Stimulated activated CD4-positive, alpha-beta T cell treated with anti-CD3 and anti-CD28 coated beads, Interleukin-2, amount 100 ng/mL, for 4 hours (primary cell): ENCODE measurements around the gene PCDHGA5.
"Not testable (repeated sequence)": the region's sequence is repeated elsewhere in the genome, so short reads cannot be mapped to it uniquely, and the experiment has no call there.

Source experiments
- DNase-seq: peaks from one replicate; pipeline ENCODE4 v3.0.0-alpha.2; 2020; ENCODE audit warnings: low read depth

Gene PCDHGA5

DNA sequence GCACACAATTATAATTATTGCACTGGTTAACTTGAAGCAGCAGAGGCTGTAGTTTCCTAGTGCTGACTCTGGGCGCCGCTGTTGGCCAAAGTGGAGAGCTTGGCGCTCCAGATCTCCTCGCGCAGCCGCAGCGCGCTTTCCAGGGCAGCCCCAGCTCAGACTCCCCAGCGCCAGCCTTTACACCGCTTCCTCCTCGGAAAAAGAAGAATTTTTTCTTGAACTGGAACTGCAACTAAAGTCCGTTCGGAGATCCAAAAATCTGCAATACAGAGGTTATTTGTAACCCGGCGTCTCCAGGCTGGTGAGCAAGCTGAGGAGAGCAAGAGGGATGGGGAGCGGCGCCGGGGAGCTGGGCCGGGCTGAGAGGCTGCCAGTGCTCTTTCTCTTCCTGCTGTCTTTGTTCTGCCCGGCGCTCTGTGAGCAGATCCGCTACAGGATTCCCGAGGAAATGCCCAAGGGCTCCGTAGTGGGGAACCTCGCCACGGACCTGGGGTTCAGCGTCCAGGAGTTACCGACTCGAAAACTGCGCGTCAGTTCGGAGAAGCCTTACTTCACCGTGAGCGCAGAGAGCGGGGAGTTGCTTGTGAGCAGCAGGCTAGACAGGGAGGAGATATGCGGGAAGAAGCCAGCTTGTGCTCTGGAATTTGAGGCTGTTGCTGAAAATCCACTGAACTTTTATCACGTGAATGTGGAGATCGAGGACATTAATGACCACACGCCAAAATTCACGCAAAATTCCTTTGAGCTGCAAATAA lies 23.8 kb downstream of the PCDHGA5 start, which contains the start of gene PCDHGB4:
TSS of gene PCDHGB4 (plus strand) at position 142 of the 755 bp plus-strand sequence. CDS start at position 329, 187 bp downstream.
- DNase-seq: not testable (repeated sequence)

DNA sequence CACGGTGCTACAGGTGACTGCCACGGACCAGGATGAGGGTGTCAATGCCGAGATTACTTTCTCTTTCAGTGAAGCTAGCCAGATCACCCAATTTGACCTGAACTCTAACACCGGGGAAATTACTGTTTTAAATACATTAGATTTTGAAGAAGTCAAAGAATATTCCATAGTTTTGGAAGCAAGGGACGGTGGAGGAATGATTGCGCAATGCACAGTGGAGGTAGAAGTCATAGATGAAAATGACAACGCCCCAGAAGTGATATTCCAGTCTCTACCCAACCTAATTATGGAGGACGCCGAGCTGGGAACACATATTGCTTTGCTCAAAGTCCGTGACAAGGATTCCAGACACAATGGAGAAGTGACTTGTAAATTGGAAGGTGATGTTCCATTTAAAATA lies 24.7 kb downstream of the PCDHGA5 start:
- DNase-seq: no peak

DNA sequence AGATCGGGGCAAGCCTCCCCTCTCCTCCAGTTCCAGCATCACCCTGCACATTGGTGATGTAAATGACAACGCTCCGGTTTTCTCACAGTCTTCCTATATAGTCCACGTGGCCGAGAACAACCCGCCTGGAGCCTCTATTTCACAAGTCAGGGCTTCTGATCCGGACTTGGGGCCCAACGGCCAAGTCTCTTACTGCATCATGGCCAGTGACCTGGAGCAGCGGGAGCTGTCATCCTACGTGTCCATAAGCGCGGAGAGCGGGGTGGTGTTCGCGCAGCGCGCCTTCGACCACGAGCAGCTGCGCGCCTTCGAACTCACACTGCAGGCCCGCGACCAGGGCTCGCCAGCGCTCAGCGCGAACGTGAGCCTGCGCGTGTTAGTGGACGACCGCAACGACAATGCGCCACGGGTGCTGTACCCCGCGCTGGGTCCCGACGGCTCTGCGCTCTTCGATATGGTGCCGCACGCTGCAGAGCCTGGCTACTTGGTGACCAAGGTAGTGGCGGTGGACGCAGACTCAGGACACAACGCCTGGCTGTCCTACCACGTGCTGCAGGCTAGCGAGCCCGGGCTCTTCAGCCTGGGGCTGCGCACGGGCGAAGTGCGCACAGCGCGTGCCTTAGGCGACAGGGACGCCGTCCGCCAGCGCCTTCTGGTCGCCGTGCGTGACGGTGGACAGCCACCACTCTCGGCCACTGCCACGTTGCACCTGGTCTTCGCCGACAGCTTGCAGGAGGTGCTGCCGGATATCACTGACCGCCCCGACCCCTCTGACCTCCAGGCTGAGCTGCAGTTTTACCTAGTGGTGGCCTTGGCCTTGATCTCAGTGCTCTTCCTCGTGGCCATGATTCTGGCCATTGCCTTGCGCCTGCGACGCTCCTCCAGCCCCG lies 25.4 kb downstream of the PCDHGA5 start:
- no peak for DNase-seq

DNA sequence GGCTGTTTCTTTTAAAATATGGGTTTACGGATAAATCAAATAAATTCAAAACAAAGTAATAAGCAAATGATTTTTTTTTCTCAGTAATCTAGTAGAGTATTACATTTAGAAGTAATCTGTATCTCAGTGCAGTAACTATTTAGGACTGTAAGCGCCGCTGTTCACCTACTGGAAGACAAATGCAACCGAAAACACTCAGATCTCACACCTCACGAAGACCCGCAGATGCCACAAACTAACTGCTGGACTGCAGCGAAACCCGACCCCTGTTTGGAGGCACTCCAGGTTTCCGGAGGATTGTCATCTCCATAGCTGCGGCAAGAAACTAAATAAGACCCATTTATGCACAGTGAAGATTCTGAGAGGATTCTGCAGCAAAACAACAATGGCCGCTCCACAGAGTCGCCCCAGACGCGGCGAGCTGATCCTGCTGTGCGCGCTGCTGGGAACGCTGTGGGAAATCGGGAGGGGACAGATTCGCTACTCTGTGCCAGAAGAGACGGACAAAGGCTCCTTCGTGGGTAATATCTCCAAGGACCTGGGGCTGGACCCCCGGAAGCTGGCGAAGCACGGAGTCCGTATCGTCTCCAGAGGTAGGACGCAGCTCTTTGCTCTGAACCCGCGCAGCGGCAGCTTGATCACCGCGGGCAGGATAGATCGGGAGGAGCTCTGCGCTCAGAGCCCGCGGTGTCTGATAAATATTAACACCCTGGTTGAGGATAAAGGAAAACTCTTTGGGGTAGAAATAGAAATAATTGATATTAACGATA lies 28.7 kb downstream of the PCDHGA5 start, which contains the start of gene PCDHGA8:
TSS of gene PCDHGA8 (plus strand) at position 205 of the 770 bp plus-strand sequence. CDS start at position 386, 181 bp downstream.
- DNase-seq: no peak

DNA sequence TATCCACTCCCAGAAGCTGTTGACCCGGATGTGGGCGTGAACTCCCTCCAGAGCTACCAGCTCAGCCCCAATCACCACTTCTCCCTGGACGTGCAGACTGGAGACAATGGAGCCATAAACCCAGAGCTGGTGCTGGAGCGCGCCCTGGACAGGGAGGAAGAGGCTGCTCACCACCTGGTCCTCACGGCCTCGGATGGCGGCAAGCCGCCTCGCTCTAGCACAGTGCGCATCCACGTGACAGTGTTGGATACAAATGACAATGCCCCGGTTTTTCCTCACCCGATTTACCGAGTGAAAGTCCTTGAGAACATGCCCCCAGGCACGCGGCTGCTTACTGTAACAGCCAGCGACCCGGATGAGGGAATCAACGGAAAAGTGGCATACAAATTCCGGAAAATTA lies 29.3 kb downstream of the PCDHGA5 start:
- no peak for DNase-seq

DNA sequence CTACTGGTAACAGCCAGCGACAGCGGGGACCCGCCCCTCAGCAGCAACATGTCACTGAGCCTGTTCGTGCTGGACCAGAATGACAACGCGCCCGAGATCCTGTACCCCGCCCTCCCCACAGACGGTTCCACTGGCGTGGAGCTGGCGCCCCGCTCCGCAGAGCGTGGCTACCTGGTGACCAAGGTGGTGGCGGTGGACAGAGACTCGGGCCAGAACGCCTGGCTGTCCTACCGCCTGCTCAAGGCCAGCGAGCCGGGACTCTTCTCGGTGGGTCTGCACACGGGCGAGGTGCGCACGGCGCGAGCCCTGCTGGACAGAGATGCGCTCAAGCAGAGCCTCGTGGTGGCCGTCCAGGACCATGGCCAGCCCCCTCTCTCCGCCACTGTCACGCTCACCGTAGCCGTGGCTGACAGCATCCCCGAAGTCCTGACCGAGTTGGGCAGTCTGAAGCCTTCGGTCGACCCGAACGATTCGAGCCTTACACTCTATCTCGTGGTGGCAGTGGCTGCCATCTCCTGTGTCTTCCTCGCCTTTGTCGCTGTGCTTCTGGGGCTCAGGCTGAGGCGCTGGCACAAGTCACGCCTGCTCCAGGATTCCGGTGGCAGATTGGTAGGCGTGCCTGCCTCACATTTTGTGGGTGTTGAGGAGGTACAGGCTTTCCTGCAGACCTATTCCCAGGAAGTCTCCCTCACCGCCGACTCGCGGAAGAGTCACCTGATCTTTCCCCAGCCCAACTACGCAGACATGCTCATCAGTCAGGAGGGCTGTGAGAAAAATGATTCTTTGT lies 30.6 kb downstream of the PCDHGA5 start:
- DNase-seq: not testable (repeated sequence)

DNA sequence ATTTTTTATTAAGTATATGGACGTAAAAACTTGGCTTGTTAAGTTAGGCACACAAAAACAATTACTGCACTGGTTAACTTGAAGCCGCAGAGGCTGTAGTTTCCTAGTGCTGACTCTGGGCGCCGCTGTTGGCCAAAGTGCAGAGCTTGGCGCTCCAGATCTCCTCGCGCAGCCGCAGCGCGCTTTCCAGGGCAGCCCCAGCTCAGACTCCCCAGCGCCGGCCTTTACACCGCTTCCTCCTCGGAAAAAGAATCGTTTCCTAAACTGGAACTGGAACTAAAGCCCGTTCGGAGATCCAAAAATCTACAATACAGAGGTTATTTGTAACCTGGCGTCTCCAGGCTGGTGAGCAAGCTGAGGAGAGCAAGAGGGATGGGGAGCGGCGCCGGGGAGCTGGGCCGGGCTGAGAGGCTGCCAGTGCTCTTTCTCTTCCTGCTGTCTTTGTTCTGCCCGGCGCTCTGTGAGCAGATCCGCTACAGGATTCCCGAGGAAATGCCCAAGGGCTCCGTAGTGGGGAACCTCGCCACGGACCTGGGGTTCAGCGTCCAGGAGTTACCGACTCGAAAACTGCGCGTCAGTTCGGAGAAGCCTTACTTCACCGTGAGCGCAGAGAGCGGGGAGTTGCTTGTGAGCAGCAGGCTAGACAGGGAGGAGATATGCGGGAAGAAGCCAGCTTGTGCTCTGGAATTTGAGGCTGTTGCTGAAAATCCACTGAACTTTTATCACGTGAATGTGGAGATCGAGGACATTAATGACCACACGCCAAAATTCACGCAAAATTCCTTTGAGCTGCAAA lies 34.0 kb downstream of the PCDHGA5 start, which contains the start of gene PCDHGB5:
TSS of gene PCDHGB5 (plus strand) at position 192 of the 796 bp plus-strand sequence. CDS start at position 373, 181 bp downstream.
- not testable (repeated sequence) for DNase-seq

DNA sequence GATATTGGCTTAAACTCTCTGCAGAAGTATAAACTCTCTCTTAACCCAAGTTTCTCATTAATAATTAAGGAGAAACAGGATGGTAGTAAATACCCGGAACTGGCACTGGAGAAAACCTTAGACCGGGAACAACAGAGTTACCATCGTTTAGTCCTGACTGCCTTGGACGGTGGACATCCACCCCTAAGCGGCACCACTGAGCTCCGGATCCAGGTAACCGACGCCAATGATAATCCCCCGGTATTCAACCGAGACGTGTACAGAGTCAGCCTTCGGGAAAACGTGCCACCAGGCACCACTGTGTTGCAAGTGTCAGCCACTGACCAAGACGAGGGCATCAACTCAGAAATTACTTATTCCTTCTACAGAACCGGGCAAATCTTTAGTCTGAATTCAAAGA lies 34.6 kb downstream of the PCDHGA5 start:
- no peak for DNase-seq

DNA sequence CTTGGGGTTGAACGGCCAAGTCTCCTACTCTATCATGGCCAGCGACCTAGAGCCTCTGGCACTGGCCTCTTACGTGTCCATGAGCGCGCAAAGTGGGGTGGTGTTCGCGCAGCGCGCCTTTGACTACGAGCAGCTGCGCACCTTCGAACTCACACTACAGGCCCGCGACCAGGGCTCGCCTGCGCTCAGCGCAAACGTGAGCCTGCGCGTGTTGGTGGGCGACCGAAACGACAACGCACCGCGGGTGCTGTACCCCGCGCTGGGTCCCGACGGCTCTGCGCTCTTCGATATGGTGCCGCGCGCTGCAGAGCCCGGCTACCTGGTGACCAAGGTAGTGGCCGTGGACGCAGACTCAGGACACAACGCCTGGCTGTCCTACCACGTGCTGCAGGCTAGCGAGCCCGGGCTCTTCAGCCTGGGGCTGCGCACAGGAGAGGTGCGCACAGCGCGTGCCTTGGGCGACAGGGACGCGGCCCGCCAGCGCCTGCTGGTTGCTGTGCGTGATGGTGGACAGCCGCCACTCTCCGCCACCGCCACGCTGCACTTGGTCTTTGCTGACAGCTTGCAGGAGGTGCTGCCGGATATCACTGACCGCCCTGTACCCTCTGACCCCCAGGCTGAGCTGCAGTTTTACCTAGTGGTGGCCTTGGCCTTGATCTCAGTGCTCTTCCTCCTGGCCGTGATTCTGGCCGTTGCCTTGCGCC lies 35.7 kb downstream of the PCDHGA5 start:
- DNase-seq: no peak

DNA sequence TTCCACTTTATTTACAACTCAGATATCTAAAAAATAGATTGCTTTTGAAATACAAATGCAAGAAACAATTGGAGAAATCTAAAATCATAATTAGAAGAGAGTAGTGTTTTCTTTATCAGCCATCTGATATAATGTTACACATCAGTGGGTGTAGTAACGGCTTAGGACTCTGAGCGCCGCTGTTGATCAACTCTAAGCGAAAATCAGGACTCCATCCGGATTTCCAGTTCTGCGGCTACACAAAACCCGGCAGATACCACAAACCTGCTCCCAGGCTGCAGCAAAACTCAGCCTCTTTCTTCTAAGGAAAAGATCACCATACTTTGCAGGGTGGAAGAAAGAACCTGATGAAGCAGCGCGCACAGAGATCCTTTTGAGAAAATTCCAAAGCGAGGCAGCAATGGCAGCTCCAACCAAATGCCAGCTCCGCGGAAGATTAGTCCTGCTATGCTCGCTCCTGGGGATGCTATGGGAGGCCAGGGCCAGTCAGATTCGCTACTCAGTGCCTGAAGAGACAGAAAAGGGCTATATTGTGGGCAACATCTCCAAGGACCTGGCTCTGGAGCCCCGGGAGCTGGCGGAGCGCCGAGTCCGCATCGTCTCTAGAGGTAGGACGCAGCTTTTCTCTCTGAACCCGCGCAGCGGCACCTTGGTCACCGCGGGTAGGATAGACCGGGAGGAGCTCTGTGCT lies 38.7 kb downstream of the PCDHGA5 start, which contains the start of gene PCDHGA9:
TSS of gene PCDHGA9 (plus strand) at position 226 of the 691 bp plus-strand sequence. CDS start at position 401, 175 bp downstream.
- DNase-seq: no peak

DNA sequence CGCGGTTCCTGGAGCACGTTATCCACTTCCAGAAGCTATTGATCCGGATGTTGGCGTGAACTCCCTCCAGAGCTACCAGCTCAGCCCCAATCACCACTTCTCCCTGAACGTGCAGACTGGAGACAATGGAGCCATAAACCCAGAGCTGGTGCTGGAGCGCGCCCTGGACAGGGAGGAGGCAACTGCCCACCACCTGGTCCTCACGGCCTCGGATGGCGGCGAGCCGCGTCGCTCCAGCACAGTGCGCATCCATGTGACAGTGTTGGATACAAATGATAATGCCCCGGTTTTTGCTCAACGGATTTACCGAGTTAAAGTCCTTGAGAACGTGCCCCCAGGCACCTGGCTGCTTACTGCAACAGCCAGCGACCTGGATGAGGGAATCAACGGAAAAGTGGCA lies 39.4 kb downstream of the PCDHGA5 start:
- DNase-seq: no peak

DNA sequence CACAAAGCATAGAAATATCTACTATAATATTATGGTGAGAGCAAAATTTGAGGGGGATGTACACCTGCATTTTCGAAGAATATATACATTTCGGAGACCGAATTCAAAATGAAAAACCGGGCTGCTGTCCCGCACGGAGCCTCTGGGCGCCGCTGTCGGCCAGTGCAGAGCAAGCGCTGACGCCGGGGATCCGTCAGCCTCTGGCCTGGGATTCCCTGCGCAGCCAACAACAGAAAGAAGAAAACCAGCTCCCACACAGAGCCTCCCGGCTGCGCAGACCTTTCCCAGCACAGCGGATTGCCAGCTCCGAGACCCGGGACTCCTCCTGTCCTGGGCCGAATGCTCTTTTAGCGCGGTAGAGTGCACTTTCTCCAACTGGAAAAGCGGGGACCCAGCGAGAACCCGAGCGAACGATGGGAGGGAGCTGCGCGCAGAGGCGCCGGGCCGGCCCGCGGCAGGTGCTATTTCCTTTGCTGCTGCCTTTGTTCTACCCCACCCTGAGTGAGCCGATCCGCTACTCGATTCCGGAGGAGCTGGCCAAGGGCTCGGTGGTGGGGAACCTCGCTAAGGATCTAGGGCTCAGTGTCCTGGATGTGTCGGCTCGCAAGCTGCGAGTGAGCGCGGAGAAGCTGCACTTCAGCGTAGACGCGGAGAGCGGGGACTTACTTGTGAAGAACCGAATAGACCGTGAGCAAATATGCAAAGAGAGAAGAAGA lies 44.0 kb downstream of the PCDHGA5 start, which contains the start of gene PCDHGB6:
TSS of gene PCDHGB6 (plus strand) at position 232 of the 716 bp plus-strand sequence. CDS start at position 414, 182 bp downstream.
- DNase-seq: not testable (repeated sequence)

DNA sequence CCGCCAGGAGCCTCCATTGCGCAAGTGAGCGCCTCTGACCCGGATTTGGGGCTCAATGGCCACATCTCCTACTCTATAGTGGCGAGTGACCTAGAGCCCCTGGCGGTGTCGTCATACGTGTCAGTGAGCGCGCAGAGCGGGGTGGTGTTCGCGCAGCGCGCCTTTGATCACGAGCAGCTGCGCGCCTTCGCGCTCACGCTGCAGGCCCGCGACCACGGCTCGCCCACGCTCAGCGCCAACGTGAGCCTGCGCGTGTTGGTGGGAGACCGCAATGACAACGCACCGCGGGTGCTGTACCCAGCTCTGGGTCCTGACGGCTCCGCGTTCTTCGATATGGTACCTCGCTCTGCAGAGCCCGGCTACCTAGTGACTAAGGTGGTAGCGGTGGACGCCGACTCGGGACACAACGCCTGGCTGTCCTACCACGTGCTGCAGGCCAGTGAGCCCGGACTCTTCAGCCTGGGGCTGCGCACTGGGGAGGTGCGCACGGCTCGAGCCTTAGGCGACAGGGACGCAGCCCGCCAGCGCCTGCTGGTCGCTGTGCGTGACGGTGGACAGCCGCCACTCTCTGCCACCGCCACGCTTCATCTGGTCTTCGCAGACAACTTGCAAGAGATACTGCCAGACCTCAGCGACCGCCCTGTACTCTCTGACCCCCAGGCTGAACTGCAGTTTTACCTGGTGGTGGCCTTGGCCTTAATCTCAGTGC lies 45.8 kb downstream of the PCDHGA5 start:
- no peak for DNase-seq

DNA sequence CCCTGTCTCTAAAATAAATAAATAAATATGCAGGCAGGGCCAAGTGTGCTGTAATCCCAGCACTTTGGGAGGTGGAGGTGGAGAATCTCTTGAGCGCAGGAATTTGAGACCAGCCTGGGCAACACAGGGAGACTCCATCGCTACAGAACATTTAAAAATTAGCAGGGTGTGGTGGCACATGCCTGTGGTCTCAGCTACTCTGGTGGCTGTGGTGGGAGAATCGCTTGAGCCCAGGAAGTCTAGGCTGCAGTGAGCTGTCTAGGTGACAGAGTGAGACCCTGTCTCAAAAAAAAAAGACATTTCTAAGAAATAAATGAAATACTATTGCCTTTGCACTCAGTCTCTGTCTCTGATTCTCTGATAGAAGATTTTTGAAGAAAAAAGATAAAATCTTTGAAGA lies 47.6 kb downstream of the PCDHGA5 start:
- DNase-seq: no peak

DNA sequence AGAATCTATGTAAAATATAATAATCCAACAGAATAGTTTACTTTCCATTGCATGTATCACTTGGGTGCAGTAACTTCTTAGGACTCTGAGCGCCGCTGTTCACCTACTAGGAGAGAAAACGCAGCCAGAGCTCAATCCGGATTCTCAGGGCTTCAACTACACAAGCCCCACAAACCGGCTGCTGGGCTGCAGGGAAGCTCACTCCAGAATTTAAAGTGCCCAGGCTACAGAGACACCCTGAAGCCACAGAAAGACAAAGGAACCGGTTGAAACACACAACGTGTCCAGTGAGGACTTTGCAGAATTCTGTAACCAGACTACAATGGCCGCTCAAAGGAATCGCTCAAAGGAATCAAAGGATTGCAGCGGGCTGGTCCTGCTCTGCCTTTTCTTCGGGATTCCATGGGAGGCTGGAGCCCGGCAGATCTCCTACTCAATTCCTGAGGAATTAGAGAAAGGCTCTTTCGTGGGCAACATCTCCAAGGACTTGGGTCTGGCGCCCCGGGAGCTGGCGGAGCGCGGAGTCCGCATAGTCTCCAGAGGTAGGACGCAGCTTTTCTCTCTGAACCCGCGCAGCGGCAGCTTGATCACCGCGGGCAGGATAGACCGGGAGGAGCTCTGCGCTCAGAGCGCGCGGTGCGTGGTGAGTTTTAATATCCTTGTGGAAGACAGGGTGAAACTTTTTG lies 49.0 kb downstream of the PCDHGA5 start, which contains the start of gene PCDHGA10:
TSS of gene PCDHGA10 (plus strand) at position 134 of the 686 bp plus-strand sequence. CDS start at position 323, 189 bp downstream.
- no peak for DNase-seq

DNA sequence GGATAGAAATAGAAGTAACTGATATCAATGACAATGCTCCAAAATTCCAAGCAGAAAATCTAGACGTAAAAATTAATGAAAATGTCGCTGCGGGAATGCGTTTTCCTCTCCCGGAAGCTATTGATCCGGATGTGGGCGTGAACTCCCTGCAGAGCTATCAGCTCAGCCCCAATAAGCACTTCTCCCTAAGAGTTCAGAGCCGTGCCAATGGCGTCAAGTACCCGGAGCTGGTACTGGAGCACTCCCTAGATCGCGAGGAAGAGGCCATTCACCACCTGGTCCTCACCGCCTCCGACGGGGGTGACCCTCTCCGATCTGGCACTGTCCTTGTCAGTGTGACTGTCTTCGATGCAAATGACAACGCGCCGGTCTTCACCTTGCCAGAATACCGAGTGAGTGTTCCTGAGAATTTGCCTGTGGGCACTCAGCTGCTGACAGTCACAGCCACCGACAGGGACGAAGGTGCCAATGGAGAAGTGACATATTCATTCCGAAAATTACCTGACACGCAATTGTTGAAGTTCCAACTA lies 49.6 kb downstream of the PCDHGA5 start:
- DNase-seq: no peak
